ELF-1 (cell line): Measurements from ENCODE around the gene HDHD5.

ENCODE experiments used
- DNase-seq: peaks from one replicate; pipeline ENCODE4 v3.0.0-alpha.2; 2016; ENCODE audit warnings: low read depth, low spot score

HDHD5 gene

DNA sequence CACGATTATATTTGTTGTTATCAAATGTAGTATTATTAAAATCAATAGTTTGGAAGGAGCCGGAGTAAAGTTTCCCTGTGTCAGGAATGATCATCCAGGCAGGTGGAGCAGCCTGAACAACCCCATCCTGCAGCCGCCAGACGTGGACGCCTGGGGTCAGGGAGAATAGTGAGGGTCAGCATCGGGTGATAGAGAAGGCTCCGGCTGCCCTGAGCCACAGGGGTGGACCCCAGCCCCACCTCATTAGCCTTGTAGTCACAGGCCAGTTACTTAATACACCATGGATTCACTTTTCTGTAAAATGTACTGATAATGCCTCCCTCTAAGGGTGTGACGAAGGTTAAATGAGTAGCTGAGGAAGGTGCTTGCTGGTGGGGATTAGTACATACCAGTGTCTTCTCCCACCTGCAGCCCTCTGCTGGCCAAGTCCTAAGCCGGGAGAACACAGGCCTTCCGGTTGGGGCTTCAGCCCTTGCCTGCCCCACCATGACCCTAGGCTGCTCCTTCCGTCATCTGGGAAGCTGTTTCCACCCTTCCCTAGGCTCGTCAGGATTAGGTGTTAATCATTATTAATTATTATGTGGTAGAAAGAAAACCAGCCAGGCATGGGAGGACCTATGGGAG, 52.8 kb downstream of the HDHD5 start:
- no peak for DNase-seq

- peak; percentile 37 for DNase-seq
These were observed 53.6 kb downstream of the HDHD5 start for GRCh38 chr22:17105143-17106129.

GRCh38 chr22:17104336-17104935, 54.6 kb downstream of the HDHD5 start:
- DNase-seq = no peak

DNA sequence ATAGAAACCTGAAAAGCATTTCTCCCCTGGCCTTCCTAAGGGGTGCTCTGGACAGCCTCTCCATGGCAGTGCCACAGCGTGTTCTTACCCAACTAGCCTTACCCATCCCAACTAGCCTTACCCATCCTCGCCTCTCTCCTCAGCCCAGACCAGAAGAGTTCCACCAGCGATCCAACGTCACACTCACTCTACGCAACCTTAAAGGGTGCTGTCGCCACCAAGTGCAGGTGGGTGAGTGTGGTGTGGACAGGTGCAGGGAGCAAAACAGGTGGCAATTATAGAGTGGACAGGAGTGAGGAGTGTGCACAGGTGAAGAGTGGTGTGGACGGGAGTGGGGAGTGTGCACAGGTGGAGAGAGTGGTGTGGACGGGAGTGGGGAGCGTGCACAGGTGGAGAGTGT, 55.7 kb downstream of the HDHD5 start:
- no peak for DNase-seq

- DNase-seq = no peak
These were observed 56.8 kb downstream of the HDHD5 start for GRCh38 chr22:17102297-17102667.

GRCh38 chr22:17101475-17102296, 57.4 kb downstream of the HDHD5 start:
- no peak for DNase-seq

- DNase-seq = no peak
These were observed 58.5 kb downstream of the HDHD5 start for GRCh38 chr22:17100621-17101020.

DNA sequence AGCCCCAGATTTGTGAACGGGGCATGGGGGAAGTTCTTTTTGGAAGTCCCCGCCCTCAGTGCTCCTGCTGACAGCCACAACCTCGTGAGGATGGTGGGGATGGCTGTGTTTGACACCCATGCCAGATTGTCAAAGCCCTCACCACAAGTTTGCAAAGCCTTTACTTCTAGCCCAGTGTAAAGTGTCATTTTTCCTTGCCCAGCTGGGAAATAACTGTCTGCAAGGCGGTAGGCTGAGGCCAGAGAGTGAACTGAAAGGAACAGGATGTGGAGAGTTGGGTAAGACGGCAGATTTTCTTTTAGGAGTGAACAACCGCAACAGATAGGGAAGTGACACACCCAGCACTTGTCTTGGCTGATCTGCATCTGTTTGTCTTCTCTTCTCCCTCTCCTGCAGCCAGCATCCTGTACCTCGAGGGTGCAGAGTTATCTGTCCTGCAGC, 60.7 kb downstream of the HDHD5 start:
- DNase-seq = no peak

- no peak for DNase-seq
These were observed 61.4 kb downstream of the HDHD5 start for GRCh38 chr22:17097701-17098100.

DNA sequence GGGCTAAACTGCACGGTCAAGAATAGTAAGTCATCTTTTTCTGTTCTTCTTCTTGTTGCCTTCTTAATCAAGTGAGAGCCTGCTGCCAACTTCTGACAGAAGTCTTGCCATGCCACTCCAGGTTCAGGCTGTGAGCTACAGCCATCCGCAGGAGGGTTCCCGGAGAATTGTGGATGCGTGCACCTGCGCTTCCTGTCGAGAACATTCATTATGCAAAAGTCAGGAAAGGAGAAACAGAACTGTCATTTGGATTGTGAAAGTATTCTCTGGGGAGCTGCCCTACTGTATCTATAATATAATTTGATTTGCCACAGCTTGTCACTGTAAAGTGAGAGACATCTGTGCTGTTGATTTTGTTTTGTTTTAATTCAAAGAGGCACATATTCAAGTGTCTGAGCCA, 62.0 kb downstream of the HDHD5 start:
- no peak for DNase-seq

DNA sequence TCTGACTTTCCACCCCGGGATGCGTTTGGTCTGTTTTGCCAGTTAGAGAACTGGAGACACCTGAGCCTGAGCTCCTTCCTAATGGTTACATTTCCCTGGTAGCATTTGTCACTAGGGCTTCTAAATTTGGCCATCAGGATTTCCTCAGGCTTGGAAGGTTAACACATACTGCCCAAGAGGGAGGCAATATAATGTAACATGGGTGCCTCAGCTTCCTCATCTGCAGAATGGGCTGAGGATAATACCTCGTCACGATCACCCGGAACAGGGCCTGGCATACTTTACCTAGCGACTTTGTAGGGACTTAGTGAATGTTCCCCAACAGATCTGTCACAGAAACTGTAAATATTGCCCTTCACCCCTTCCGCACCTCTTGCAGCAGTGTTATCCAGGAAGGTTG, 63.0 kb downstream of the HDHD5 start:
- DNase-seq = no peak

- DNase-seq = no peak
These were observed 63.5 kb downstream of the HDHD5 start for GRCh38 chr22:17095538-17095937.

DNA sequence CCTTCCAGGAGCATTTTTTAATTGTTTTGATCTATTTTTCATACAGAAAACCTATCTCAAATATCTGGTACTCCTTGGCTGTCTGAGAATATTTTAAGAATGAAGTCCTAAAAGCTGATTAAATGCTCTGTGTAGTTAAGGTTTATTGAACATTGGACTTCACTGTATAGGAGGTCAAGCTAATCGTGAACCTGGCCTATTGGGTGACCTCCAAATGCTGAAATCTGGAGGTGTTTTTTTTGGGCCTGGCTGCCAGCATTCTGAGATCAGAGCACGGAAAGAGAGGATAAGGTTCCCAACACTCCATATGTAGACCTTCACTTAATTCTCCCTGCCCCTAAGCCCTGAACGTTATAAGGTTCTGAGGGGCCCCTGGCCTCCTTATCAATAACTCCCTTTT, 66.0 kb downstream of the HDHD5 start:
- DNase-seq = no peak

- DNase-seq = no peak
These were observed 67.2 kb downstream of the HDHD5 start for GRCh38 chr22:17091851-17092250.

DNA sequence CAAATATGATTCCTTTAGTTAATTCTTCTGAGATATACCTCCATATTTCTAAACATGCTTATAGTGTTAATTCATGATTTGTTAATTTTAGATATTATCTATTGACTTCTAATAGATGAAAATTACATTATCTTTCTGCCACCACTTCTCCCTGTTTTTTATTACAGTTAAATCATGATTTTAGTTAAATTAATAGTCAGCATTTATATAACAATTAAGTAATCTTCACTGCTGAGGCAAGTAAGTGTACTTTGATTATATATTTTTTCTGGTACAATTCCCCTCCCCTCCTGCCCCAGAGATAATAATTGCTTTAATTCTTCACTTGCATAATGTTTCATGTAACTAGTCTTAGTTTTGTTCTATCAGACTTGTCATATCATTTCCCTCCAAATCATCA, 68.5 kb downstream of the HDHD5 start:
- no peak for DNase-seq
